Right ventricle myocardium inferior (tissue), 1 donor: ENCODE data around the gene RIMS1. TPM values are rescaled to one million over a fixed set of nuclear protein-coding genes. Genes with fewer than 3 reads are reported as not detected.
"Not testable (repeated sequence)": the region's sequence is repeated elsewhere in the genome, so short reads cannot be mapped to it uniquely, and the experiment has no call there.

Experiments
- ATAC-seq: fragments of 200-7000 bp; cut with Tn5 transposase; one replicate; pipeline ENCODE4 v1.9.1; 2020; ENCODE audit warnings: mild to moderate bottlenecking, moderate library complexity
- DNase-seq: peaks from one replicate; pipeline ENCODE4 v3.0.0; 2021; ENCODE audit errors: missing footprints
- intact Hi-C: fragments of 100-400 bp; cut with DNase I; formaldehyde crosslinking; loops from one replicate; pipeline ENCODE4 v1.11.0; 2022
- total RNA-seq: library from RNA; stranded (reverse); fragmentation: NEBNext Ultra II Directional; extraction: Animal tissue kit (Norgen Biotek cat#: 25700); gene quantifications from one replicate; pipeline ENCODE4 v1.2.1, GENCODE V29; 2021
- donor health status: DM: no; HTN: yes; CAD: no; lungs with severe emphysema.

The RIMS1 gene
- total RNA-seq, 1 donor from 2014 or later = 1.3 TPM

GRCh38 chr6:71977884-71978283 is 91.5 kb downstream of the RIMS1 start:
- DNase-seq = no peak
- no peak for ATAC-seq
- intact Hi-C loops = no loop called here

DNA sequence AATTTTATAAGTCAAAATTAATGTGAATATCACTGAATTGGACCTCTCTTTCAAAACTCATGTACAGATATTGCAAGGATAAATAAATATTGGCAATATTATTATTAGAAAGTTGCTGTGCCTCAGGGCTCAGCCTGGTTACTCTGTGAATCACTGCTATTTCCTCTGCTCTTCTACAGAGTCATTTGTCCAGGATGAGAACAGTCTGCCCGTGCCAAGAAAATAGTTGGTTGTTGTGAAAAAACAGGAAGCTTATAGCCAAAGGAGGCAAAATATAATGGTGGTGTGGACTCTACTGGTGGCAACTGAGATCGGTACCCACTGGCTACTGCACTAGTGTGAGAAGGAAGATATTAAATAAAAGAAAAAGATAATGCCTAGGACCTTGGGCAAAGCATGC is 93.6 kb downstream of the RIMS1 start:
- ATAC-seq (no peak), DNase-seq (no peak)
- intact Hi-C loops = no loop called here

DNA sequence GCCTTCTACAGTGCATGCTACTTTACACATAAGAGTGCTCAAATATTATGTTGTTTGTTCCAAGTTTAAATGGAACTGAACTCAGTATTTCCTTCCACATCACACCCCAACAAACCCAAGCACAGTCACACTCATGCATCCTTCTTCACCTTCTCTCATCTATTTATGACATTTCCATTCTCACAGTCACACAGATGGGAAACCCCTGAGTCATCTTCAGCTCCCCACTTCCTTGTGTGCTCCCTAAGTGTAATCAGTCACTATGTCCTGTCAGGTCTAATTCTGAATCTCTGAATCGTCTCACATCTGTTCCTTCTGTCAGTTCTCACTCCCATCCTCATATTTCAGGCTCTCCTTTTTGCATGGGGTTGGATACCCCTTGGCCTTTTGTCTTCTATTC is 96.0 kb downstream of the RIMS1 start:
- ATAC-seq = no peak
- no peak for DNase-seq
- intact Hi-C loops = no loop called here

GRCh38 chr6:71983131-71983530 is 96.8 kb downstream of the RIMS1 start:
- intact Hi-C loops = no loop called here
- DNase-seq (no peak), ATAC-seq (no peak)

GRCh38 chr6:71994705-71995271 is 108.4 kb downstream of the RIMS1 start:
- DNase-seq (no peak), ATAC-seq (no peak)
- intact Hi-C loops = no loop called here

- no peak for ATAC-seq
- DNase-seq = no peak
- intact Hi-C loops = no loop called here
These were observed 111.0 kb downstream of the RIMS1 start for GRCh38 chr6:71997341-71997740.

DNA sequence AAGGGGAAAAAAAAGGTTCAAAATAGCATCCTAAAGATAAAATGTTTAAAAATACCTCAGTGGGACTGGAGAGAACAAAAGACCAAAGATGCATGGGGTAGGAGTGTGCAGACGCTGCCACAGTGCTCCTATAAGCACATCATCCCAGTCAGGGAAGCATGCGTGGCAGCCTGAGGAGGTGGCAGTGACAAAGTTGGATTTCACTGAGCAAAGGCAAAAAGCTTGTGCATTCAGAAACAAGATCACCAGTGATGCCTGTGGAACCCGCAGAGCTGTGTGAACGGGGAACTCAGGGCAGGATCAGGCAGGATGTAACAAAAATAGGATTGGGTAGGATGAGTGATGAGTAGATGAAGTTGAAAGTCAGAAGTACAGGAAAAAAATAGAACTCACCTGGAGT is 116.1 kb downstream of the RIMS1 start:
- no peak for ATAC-seq
- intact Hi-C loops = no loop called here
- no peak for DNase-seq

DNA sequence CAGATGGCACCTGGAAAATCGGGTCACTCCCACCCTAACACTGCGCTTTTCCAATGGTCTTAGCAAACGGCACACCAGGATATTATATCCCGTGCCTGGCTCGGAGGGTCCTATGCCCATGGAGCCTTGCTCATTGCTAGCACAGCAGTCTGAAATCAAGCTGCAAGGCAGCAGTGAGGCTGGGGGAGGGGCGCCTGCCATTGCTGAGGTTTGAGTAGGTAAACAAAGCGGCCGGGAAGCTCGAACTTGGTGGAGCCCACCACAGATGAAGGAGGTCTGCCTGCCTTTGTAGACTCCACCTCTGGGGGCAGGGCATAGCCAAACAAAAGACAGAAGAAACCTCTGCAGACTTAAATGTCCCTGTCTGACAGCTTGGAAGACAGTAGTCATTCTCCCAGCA is 120.2 kb downstream of the RIMS1 start:
- ATAC-seq, intact Hi-C loops, DNase-seq: not testable (repeated sequence)

DNA sequence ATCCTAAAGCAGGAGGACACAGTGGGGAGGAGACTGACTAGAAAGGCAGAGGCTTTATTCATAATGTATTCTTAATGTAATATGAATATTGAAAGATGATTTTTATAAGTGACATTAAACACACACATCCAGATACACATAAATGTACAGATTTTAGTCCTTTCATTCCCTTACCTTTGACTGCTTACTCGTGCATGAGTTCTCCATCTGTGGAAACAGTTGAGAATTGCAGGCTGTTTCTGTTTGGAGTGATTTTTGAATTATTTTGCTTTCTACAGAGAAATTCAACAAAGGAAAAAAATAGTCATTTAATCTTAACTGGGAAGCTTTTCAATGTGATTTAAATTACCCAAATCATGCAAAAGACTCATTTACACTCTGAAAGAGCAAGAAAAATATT is 136.5 kb downstream of the RIMS1 start:
- no peak for DNase-seq
- no peak for ATAC-seq
- intact Hi-C loops = no loop called here

- intact Hi-C loops = no loop called here
- ATAC-seq (no peak), DNase-seq (no peak)
These were observed 145.1 kb downstream of the RIMS1 start for GRCh38 chr6:72031471-72031870.

- intact Hi-C loops = no loop called here
- no peak for DNase-seq
- ATAC-seq = no peak
These were observed 145.7 kb downstream of the RIMS1 start for GRCh38 chr6:72032086-72032485.

DNA sequence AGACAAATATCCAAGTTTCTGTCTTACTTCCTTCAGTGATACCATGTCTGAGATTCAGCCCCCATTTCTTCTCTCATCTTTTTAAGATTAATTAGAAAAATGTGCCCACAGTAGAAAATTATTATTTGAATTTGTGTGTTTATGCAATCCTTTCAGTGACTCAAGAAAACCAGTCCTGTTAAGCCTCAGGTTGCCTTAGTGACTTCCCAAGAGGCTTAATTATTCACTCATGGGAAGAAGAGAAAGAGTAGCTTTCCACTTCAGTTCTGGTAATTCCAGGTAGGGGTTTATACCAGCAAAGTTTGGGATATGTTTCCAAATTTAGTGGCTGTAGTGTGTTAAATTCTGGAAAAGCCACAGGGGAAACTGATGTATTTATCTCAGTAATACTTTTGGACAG is 149.1 kb downstream of the RIMS1 start:
- intact Hi-C loops = no loop called here
- ATAC-seq = no peak
- no peak for DNase-seq

DNA sequence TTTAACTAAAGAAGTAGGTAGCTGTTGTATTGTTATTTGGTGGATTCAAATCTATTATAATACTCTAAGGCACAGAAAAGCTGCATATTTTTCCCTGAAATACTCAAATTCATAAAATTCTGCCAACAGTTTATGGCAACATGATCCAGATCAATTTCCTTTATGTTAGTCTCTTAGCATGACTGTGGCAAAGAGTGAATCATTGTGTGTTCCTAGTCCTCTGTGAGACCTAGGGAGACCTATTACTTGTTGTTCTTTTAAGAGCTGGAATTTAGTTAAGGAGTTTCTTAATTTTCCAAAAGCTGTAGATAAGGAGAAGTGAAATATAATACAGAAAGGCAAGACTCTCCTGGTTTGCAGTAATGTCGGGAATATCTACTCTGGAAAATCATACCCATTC is 149.6 kb downstream of the RIMS1 start:
- DNase-seq = no peak
- ATAC-seq = no peak
- intact Hi-C loops = no loop called here

DNA sequence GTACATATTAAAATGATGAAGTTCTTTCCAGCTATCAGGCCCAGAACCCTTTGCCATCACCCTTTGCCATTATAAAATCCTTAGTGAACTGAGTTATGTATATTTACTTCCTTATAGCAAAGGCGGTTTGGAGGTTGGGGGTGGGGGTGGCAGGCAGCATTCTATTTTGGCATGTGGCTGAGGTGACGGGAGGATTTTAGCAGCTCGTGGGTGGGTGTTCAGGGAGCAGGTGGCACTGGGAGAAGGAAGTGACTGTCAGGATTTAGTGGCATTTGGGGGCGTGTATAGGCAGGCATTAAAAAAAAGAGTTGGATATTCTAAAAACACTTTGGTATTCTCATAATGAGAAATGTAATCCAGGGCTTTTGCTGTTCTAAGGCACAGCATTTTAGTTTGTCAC is 150.7 kb downstream of the RIMS1 start:
- no peak for DNase-seq
- intact Hi-C loops = no loop called here
- ATAC-seq = no peak

DNA sequence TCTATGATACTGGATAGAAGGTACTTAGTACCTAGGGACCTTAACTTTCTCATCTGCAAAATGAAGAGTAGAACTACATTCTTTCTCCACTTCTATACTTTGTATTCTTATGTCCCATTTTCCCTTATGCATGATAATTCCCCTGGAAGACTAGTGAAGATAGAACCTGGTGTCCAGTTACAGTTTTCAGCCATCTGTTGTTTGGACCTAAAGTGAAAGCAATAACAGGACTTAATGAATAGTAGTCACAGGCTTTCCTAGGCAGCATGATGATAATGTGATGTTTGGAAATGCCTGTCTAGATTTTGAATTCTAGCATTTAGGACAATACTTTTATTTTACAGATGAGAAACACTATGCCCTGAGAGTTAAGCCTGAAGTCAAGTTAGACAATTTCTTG is 153.8 kb downstream of the RIMS1 start:
- DNase-seq (no peak), ATAC-seq (no peak)
- intact Hi-C loops = no loop called here

DNA sequence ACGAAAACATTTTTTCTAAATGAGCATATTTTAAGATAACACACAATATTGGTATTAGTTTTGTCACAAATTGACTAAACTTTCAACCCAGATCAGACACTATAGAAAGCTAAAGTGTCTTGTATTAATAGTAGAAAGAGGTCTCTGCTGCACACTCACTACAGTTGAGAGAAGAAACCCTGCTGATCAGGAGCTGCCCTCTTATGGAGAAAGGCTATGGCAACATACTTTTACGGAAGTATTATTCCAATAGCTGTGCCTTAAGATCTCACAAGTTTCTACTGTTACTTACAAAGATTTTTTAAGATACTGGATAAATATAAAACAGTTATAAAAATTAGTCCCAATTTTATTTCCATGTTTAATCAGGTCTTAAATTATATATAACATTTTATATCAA is 155.7 kb downstream of the RIMS1 start:
- intact Hi-C loops = no loop called here
- ATAC-seq = no peak
- no peak for DNase-seq

DNA sequence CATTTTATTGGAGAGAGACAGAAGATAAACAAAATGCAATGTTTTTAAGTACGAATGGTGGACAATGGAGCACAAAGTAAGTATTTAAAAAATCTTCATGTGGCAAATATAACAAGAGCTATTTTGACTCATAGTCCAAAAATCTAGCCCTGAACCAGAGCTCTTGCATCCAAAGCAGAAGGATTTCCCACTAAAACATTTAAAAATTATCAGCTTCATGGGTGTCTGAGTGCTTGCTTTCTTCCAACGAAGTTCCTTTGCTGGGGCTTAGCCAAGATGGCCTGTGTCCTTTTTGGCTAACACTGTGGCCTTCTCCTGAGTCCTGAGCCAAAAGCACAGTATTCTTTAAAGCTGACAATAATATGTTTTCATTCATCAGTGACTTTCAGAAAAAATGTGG is 161.7 kb downstream of the RIMS1 start:
- ATAC-seq (no peak), DNase-seq (no peak)
- intact Hi-C loops = no loop called here

DNA sequence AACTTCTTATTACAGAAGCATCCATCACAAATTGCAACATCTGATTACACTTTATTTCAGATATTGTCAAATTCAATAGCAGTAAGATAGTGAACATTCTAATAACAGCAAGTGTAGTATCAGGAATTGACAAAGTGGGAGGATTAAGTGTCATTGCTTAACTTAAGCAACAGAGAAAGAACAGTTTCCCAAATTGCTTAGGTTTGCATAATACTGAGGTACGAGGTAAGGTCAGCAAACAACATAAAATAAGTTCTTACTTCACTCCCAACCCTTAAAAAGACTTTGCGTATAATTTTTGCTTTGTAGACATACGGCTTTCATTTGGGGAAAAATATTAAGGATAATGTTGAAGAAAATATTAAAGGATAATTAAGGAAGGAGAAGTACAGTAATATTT is 163.0 kb downstream of the RIMS1 start:
- DNase-seq (no peak), ATAC-seq (no peak)
- intact Hi-C loops = no loop called here

DNA sequence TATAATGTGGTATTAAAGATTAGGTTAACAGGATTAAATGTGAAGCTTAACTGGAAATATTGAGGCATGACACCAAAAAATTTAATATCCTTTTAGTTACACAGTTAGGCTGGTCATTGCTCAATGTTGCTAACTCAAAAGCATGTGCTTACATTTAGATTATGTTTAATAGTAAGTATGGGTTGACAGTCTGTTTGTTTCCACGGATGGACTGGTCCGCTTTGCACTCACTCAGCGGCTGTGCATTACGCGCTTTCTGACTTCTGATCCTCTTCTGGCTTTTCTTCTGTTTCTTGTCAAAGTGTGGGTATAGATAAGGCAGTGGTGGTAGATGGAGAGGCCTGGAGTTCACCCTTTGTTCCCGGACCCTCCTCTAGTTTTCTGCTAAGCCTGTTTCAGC is 174.9 kb downstream of the RIMS1 start:
- DNase-seq = no peak
- intact Hi-C loops = no loop called here
- no peak for ATAC-seq

- DNase-seq = no peak
- ATAC-seq = no peak
- intact Hi-C loops = no loop called here
These were observed 178.1 kb downstream of the RIMS1 start for GRCh38 chr6:72064399-72064975.

DNA sequence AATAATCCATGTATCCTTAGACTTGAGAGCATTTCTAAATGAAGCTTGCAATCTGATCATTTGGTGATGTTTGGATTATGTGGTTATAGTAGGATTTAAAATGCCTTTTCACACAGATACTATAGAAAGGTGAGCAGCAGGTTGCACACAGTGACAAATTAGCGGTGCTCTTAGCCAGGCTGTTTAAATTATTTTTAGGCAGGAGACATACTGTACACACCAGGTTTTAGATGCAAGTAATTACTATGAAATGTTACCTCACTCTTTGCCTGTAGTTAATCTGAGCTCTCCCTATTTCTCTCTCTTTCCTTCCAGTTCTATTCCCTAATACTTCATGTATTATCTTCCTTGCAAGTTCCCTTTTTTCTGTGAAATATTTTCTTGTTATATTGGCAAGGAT is 191.7 kb downstream of the RIMS1 start:
- DNase-seq (no peak), ATAC-seq (no peak)
- intact Hi-C loops = loop anchor here (10.0 kb wide), 1 partner anchor 453 kb away; no protein-coding TSS in a partner anchor
